Thoracic aorta (tissue), 2 donors: ENCODE measurements around the gene USP34. TPM values are rescaled to one million over a fixed set of nuclear protein-coding genes. Genes with fewer than 3 reads are reported as not detected.
A peak's percentile ranks its signal among the peaks of the same experiment; 100 is the strongest.

ENCODE experiments used
- ATAC-seq: fragments of 150-250 bp; one replicate; pipeline ENCODE4 v1.8.0; 2017; ENCODE audit warnings: low read depth; ENCODE audit not compliant: insufficient number of reproducible peaks, low FRiP score
- DNase-seq: peaks from one replicate; pipeline ENCODE4 v3.0.0-alpha.2; 2020; ENCODE audit warnings: low spot score
- H3K27ac ChIP-seq, 2 donors: fragments of 200-600 bp; sonication (generic); 1 replicate in 1 of 2; 2 replicates in 1 of 2; pipeline ENCODE4 v1.5.1; 2016; ENCODE audit warnings: mild to moderate bottlenecking in 2 of 2, moderate library complexity in 2 of 2
- H3K27me3 ChIP-seq: fragments of 200-600 bp; sonication (generic); replicated peaks from 2 replicates; pipeline ENCODE4 v1.6.0; 2016; ENCODE audit warnings: mild to moderate bottlenecking; ENCODE audit not compliant: insufficient read depth
- H3K36me3 ChIP-seq: fragments of 200-600 bp; sonication (generic); one replicate; pipeline ENCODE4 v1.5.1; 2016
- H3K4me1 ChIP-seq, 2 donors: fragments of 200-600 bp; sonication (generic); 1 replicate in 1 of 2; 2 replicates in 1 of 2; pipeline versions ENCODE4 v1.5.1 to v1.6.0; 2016; ENCODE audit warnings: low read depth in 2 of 2, mild to moderate bottlenecking in 1 of 2; ENCODE audit not compliant: control insufficient read depth in 1 of 2
- H3K4me3 ChIP-seq: fragments of 200-600 bp; sonication (generic); 2 replicates; pipeline ENCODE4 v1.5.1; 2016; ENCODE audit warnings: mild to moderate bottlenecking
- H3K9me3 ChIP-seq: fragments of 200-600 bp; sonication (generic); 2 replicates; pipeline ENCODE4 v1.5.1; 2016
- total RNA-seq, 2 donors: library from RNA; depleted of rRNA; stranded (reverse); fragments of >200 nt; gene quantifications; one replicate each; pipeline versions ENCODE4 v1.1.0 to v1.2.3, GENCODE V29; 2016
- TF ChIP-seq, protein P1 (sequence below): fragments of 200-600 bp; sonication (generic); IDR thresholded peaks from one replicate; pipeline ENCODE4 v1.5.1; 2019; ENCODE audit warnings: antibody characterized with exemption

Gene USP34
- total RNA-seq, 2 donors from 2014 or later, result 88.0 to 191 TPM

DNA sequence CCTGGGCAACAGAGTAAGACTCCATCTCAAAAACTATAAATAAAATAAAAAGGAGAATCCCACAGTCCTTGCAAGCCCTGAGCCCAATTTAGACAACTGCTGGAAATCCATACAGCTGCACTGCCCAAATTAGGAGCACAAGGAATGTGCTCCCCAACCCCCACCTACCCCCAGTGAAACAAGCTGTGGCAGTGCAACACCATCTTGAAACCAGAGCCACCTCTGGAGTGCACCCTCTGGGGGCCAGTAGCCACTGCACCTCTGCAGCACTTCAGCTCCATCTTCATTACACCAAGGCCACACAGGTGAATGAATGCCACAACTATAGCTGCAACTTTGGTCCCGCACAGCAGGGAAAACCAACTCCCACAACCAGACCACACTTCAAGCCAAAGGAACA, 37.3 kb downstream of the USP34 start:
- H3K27me3 ChIP-seq, result no peaks in the 10 kb centered on the region

DNA sequence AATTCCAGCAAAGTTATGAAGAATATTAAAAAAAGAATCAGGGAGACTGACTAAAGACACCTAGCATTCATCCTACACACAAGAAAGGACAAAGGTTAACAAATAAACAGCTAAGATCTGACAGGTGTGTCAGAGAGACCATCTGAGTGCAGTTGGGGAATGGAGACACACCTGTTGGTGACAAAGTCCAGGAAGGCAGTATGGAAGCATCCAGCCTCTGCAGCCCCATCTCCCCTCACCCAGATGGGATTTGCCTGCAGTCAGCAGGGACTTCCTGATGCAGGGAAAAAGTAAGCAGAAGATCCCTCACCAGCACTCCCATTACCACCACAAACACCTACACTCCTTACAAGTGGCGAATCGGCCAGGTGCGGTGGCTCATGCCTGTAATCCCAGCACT, 37.9 kb downstream of the USP34 start:
- H3K27ac ChIP-seq, result no peak overlapping the region
- ATAC-seq (no peak), DNase-seq (no peak)
- no peaks in the 10 kb centered on the region for H3K9me3 ChIP-seq
- no peaks in the 10 kb centered on the region for H3K27me3 ChIP-seq
- peaks cover 9 to 21% of the 10 kb centered on the region in 2 donors for H3K4me1 ChIP-seq
- H3K36me3 ChIP-seq, result no peaks in the 10 kb centered on the region
- TF ChIP-seq, protein P1, sequence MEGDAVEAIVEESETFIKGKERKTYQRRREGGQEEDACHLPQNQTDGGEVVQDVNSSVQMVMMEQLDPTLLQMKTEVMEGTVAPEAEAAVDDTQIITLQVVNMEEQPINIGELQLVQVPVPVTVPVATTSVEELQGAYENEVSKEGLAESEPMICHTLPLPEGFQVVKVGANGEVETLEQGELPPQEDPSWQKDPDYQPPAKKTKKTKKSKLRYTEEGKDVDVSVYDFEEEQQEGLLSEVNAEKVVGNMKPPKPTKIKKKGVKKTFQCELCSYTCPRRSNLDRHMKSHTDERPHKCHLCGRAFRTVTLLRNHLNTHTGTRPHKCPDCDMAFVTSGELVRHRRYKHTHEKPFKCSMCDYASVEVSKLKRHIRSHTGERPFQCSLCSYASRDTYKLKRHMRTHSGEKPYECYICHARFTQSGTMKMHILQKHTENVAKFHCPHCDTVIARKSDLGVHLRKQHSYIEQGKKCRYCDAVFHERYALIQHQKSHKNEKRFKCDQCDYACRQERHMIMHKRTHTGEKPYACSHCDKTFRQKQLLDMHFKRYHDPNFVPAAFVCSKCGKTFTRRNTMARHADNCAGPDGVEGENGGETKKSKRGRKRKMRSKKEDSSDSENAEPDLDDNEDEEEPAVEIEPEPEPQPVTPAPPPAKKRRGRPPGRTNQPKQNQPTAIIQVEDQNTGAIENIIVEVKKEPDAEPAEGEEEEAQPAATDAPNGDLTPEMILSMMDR, result no peak
- no peak overlapping the region for H3K4me3 ChIP-seq

More for the DNA sequence above, 37.3 kb downstream of the USP34 start:
- TF ChIP-seq, protein P1, result no peak
- peaks cover 9 to 21% of the 10 kb centered on the region in 2 donors for H3K4me1 ChIP-seq
- no peak for ATAC-seq
- no peak overlapping the region for H3K4me3 ChIP-seq
- no peaks in the 10 kb centered on the region for H3K36me3 ChIP-seq
- no peak for DNase-seq
- H3K9me3 ChIP-seq, result no peaks in the 10 kb centered on the region
- no peak overlapping the region for H3K27ac ChIP-seq

DNA sequence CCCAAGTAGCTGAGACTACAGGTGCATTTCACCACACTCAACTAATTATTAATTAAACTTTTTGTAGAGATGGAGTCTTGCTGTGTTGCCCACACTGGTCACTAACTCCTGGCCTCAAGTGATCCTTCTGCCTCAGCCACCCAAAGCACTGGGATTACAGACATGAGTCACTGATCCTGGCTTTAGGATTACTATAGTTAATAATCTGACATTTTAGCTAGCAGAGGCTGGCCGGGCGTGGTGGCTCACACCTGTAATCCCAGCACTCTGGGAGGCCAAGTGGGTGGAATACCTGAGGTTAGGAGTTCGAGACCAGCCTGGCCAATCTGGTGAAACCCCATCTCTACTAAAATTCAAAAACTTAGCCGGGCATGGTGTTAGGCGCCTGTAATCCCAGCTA, 39.5 kb downstream of the USP34 start:
- DNase-seq, result no peak
- H3K4me1 ChIP-seq, result peaks cover 17 to 21% of the 10 kb centered on the region in 2 donors
- no peaks in the 10 kb centered on the region for H3K27me3 ChIP-seq
- H3K27ac ChIP-seq, result no peak overlapping the region
- H3K4me3 ChIP-seq, result no peak overlapping the region
- ATAC-seq, result no peak
- no peaks in the 10 kb centered on the region for H3K36me3 ChIP-seq
- TF ChIP-seq, protein P1, result no peak
- H3K9me3 ChIP-seq, result no peaks in the 10 kb centered on the region

DNA sequence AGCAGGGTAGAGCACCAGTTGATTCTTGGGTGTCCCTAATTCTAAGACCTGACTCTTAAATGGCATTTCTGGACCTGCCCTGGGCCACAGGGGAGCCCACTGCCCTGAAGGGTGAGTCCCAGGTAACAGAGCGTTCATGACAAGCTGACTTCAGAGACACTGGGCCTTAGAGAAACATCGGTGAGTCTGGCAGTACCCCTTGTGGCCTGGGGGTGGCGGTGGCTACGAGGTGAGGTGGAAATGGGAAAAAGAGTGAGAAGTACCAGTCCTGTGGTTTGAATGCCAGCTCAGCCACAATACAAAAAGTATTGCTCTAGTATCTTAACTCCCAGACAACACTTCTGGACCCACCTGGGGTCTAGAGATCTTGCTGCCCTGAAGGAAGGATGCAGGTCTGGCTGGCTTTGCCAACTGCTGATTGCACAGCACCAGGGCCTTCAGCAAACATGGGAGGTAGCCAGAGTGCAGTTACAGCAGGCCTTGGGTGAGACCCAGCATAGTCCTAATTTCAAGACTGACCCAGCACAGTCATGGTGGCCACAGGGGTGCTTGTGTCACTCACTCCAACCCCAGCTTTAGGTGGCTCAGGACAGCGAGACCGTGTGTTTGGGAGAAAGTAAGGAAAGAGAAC, 44.5 kb downstream of the USP34 start:
- Histone ChIP-seq H3K36me3 (no peaks in the 10 kb centered on the region), H3K27me3 (no peaks in the 10 kb centered on the region), H3K4me3 (no peak overlapping the region), H3K9me3 (no peaks in the 10 kb centered on the region), H3K27ac (no peak overlapping the region), H3K4me1 (peaks cover 8 to 21% of the 10 kb centered on the region in 2 donors)
- TF ChIP-seq, protein P1, result peak; percentile 28
- DNase-seq (no peak), ATAC-seq (no peak)

DNA sequence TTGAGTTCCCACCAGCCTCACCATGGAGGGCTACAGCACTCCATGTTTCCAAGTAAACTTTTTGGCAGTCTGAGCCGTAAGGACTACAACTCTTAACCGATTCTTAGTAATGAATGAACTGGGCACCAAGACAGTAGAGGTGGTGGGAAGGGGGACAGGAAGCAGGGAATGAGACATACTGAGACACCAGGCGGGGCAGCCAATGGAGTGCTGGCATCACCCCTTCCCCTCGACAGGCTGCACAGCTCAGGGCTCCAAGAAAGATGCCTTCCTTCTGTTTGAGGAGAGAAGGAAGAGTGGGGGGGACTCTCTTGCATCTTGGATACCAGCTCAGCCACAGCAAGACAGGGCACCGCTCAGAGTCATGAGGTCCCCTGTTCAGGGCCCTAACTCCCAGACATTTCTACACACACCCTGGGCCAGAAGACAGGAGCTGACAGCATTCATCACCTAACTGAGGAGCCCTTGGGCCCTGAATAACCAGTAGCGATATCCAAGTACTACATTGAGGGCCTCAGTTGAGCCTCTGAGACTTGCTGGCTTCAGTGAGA, 45.2 kb downstream of the USP34 start:
- ATAC-seq, result no peak
- Histone ChIP-seq H3K36me3 (no peaks in the 10 kb centered on the region), H3K4me1 (peaks cover 15 to 25% of the 10 kb centered on the region in 2 donors), H3K4me3 (no peak overlapping the region), H3K27ac (no peak overlapping the region), H3K9me3 (no peaks in the 10 kb centered on the region), H3K27me3 (no peaks in the 10 kb centered on the region)
- no peak for DNase-seq
- TF ChIP-seq, protein P1, result no peak
